OCI-LY1 (cell line): ENCODE data around the gene NUP210.

Experiments used
- H2AFZ ChIP-seq: fragments of 200-600 bp; sonication (generic), shearing (Covaris generic); 2 replicates; pipeline ENCODE4 v1.6.0; 2014; ENCODE audit warnings: antibody characterized with exemption, mild to moderate bottlenecking, low read length
- H3F3A ChIP-seq: fragments of 200-600 bp; sonication (generic), shearing (Covaris generic); 2 replicates; pipeline ENCODE4 v1.6.0; 2014; ENCODE audit warnings: mild to moderate bottlenecking, antibody characterized with exemption, low read length, moderate library complexity; ENCODE audit not compliant: insufficient read depth
- H3K27ac ChIP-seq: fragments of 200-600 bp; sonication (generic); 2 replicates; pipeline ENCODE4 v1.5.1; 2014; ENCODE audit warnings: low read length, mixed run types, mild to moderate bottlenecking, low read depth; ENCODE audit not compliant: poor library complexity, severe bottlenecking
- H3K27me3 ChIP-seq: fragments of 200-600 bp; sonication (generic); 2 replicates; pipeline ENCODE4 v1.6.0; 2014; ENCODE audit warnings: antibody characterized with exemption, mild to moderate bottlenecking, low read length, moderate library complexity; ENCODE audit not compliant: insufficient read depth
- H3K36me3 ChIP-seq: fragments of 200-600 bp; sonication (generic); 2 replicates; pipeline ENCODE4 v1.6.1; 2014; ENCODE audit warnings: mild to moderate bottlenecking, antibody characterized with exemption, low read length, moderate library complexity, mixed read lengths; ENCODE audit not compliant: insufficient read depth
- H3K4me1 ChIP-seq: fragments of 200-600 bp; sonication (generic); 2 replicates; pipeline ENCODE4 v1.5.1; 2014; ENCODE audit warnings: mild to moderate bottlenecking, low read length, moderate library complexity; ENCODE audit not compliant: insufficient read depth, severe bottlenecking
- H3K4me2 ChIP-seq: fragments of 200-600 bp; sonication (generic), shearing (Covaris generic); 2 replicates; pipeline ENCODE4 v1.6.1; 2014; ENCODE audit warnings: low read length
- H3K4me3 ChIP-seq: fragments of 200-600 bp; sonication (generic); 2 replicates; pipeline ENCODE4 v1.5.1; 2014; ENCODE audit warnings: low read length, low read depth, mild to moderate bottlenecking, mixed read lengths; ENCODE audit not compliant: poor library complexity, severe bottlenecking
- H3K79me2 ChIP-seq: fragments of 200-600 bp; shearing (Covaris generic); 2 replicates; pipeline ENCODE4 v1.6.1; 2016; ENCODE audit warnings: mixed run types, low read length, mixed read lengths; ENCODE audit not compliant: insufficient read depth
- H3K9ac ChIP-seq: fragments of 200-600 bp; sonication (generic), shearing (Covaris generic); 2 replicates; pipeline ENCODE4 v1.6.1; 2014; ENCODE audit warnings: mild to moderate bottlenecking, low read length, mixed read lengths
- H3K9me2 ChIP-seq: fragments of 200-600 bp; sonication (generic), shearing (Covaris generic); 2 replicates; pipeline ENCODE4 v1.6.1; 2014; ENCODE audit warnings: low read depth, mild to moderate bottlenecking, low read length, mixed read lengths
- H3K9me3 ChIP-seq: fragments of 200-600 bp; shearing (Covaris generic); 2 replicates; pipeline ENCODE4 v1.6.1; 2014; ENCODE audit warnings: low read length, mixed read lengths
- H4K20me1 ChIP-seq: fragments of 200-600 bp; sonication (generic), shearing (Covaris generic); 2 replicates; pipeline ENCODE4 v1.6.0; 2016; ENCODE audit warnings: mild to moderate bottlenecking, low read length; ENCODE audit not compliant: insufficient read depth
- EZH2 ChIP-seq: fragments of 200-600 bp; sonication (generic), shearing (Covaris generic); IDR thresholded peaks from 2 replicates; pipeline ENCODE4 v1.8.0; 2017; ENCODE audit warnings: borderline replicate concordance, mixed run types, mild to moderate bottlenecking, antibody characterized with exemption, low read length, moderate library complexity, mixed read lengths
- TF ChIP-seq, protein P1 (sequence below): fragments of 200-600 bp; sonication (generic), shearing (Covaris generic); IDR thresholded peaks from 2 replicates; pipeline ENCODE4 v1.5.1; 2017; ENCODE audit warnings: mild to moderate bottlenecking, antibody characterized with exemption, low read length, moderate library complexity, mixed read lengths

NUP210 gene

GRCh38 chr3:13463618-13464400, 43.7 kb upstream of the NUP210 start:
- Histone ChIP-seq H3F3A (no peaks in the 10 kb centered on the region), H3K9me3 (no peaks in the 10 kb centered on the region), H3K4me3 (no peak overlapping the region), H3K27ac (no peak overlapping the region), H3K79me2 (no peaks in the 10 kb centered on the region), H4K20me1 (no peaks in the 10 kb centered on the region), H3K9me2 (no peaks in the 10 kb centered on the region), H3K27me3 (0 out of 2 replicates have a peak, but pooled peaks cover 14% of the 10 kb centered on the region), H3K36me3 (no peaks in the 10 kb centered on the region), H3K4me1 (no peaks in the 10 kb centered on the region), H3K4me2 (no peak overlapping the region), H2AFZ (no peak overlapping the region), H3K9ac (no peak overlapping the region)
- TF ChIP-seq, protein P1, sequence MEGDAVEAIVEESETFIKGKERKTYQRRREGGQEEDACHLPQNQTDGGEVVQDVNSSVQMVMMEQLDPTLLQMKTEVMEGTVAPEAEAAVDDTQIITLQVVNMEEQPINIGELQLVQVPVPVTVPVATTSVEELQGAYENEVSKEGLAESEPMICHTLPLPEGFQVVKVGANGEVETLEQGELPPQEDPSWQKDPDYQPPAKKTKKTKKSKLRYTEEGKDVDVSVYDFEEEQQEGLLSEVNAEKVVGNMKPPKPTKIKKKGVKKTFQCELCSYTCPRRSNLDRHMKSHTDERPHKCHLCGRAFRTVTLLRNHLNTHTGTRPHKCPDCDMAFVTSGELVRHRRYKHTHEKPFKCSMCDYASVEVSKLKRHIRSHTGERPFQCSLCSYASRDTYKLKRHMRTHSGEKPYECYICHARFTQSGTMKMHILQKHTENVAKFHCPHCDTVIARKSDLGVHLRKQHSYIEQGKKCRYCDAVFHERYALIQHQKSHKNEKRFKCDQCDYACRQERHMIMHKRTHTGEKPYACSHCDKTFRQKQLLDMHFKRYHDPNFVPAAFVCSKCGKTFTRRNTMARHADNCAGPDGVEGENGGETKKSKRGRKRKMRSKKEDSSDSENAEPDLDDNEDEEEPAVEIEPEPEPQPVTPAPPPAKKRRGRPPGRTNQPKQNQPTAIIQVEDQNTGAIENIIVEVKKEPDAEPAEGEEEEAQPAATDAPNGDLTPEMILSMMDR, result no peak
- TF ChIP-seq EZH2, result no peak

- H3K27ac ChIP-seq, result no peak overlapping the region
- no peak overlapping the region for H3K4me2 ChIP-seq
- H3K9ac ChIP-seq, result no peak overlapping the region
- no peaks in the 10 kb centered on the region for H3K9me2 ChIP-seq
- TF ChIP-seq, protein P1, result no peak
- TF ChIP-seq EZH2, result no peak
- H2AFZ ChIP-seq, result no peak overlapping the region
- no peaks in the 10 kb centered on the region for H3K79me2 ChIP-seq
- no peaks in the 10 kb centered on the region for H3F3A ChIP-seq
- no peaks in the 10 kb centered on the region for H3K9me3 ChIP-seq
- H3K4me1 ChIP-seq, result no peaks in the 10 kb centered on the region
- no peaks in the 10 kb centered on the region for H3K36me3 ChIP-seq
- no peaks in the 10 kb centered on the region for H4K20me1 ChIP-seq
- H3K4me3 ChIP-seq, result no peak overlapping the region
- 0 out of 2 replicates have a peak, but pooled peaks cover 10% of the 10 kb centered on the region for H3K27me3 ChIP-seq
Observed at GRCh38 chr3:13462822-13463221, 42.7 kb upstream of the NUP210 start.

DNA sequence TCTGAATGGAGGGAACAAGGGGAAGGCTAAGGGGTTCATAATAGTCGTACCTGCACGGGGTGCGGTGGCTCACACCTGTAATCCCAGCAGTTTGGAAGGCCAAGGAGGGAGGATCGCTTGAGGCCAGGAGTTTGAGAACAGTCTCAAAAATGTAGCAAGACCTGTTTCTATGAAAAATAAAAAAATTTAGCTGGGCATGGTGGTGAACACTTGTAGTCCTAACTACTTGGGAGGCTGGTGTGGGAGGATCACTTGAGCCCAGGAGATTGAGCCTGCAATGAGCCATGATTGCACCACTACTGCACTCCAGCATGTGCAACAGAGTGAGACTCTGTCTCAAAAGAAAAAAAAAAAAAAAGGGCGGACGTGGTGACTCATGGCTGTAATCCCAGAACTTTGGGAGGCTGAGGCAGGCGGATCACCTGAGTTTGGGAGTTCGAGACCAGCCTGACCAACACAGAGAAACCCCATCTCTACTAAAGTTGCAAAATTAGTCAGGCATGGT, 42.1 kb upstream of the NUP210 start:
- Histone ChIP-seq H3K9me3 (no peaks in the 10 kb centered on the region), H3K27ac (no peak overlapping the region), H4K20me1 (no peaks in the 10 kb centered on the region), H2AFZ (no peak overlapping the region), H3K4me2 (no peak overlapping the region), H3K79me2 (no peaks in the 10 kb centered on the region), H3K4me3 (no peak overlapping the region), H3K9ac (no peak overlapping the region), H3K4me1 (no peaks in the 10 kb centered on the region), H3K36me3 (no peaks in the 10 kb centered on the region), H3K27me3 (0 out of 2 replicates have a peak, but pooled peaks cover 7% of the 10 kb centered on the region), H3K9me2 (no peaks in the 10 kb centered on the region), H3F3A (no peaks in the 10 kb centered on the region)
- TF ChIP-seq EZH2, result no peak
- TF ChIP-seq, protein P1, result no peak
